ENCODE data around the gene CCDC106. TPM values are rescaled to one million over a fixed set of nuclear protein-coding genes. Genes with fewer than 3 reads are reported as not detected.

CCDC106 gene
- total and polyA plus RNA-seq, 8 donors, result 9.7 to 16.8 (median 14.7) TPM

DNA sequence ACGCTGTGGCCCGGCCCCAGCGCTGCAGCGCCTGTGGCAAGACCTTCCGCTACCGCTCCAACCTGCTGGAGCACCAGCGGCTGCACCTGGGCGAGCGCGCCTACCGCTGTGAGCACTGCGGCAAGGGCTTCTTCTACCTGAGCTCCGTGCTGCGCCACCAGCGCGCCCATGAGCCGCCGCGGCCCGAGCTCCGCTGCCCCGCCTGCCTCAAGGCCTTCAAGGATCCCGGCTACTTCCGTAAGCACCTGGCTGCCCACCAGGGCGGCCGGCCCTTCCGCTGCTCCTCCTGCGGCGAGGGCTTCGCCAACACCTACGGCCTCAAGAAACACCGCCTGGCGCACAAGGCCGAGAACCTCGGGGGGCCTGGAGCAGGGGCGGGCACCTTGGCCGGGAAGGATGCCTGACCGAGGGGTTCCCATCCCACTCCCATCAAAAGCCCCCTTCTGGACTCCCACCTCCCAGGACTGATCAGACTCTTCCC, 31.6 kb upstream of the CCDC106 start:
- no peak overlapping the region for H3K4me3 ChIP-seq
- ATAC-seq (no peak), DNase-seq (no peak)
- no peaks in the 10 kb centered on the region for H3K27me3 ChIP-seq
- intact Hi-C loops (cut with DNase I), result no loop called here
- no peak overlapping the region for H3K27ac ChIP-seq
- H3K4me1 ChIP-seq, result peaks cover 8 to 49% of the 10 kb centered on the region in 2 donors
- no peaks in the 10 kb centered on the region for H3K9me3 ChIP-seq
- peaks cover 0 to 47% of the 10 kb centered on the region in 2 donors for H3K36me3 ChIP-seq
- TF ChIP-seq, protein P1, sequence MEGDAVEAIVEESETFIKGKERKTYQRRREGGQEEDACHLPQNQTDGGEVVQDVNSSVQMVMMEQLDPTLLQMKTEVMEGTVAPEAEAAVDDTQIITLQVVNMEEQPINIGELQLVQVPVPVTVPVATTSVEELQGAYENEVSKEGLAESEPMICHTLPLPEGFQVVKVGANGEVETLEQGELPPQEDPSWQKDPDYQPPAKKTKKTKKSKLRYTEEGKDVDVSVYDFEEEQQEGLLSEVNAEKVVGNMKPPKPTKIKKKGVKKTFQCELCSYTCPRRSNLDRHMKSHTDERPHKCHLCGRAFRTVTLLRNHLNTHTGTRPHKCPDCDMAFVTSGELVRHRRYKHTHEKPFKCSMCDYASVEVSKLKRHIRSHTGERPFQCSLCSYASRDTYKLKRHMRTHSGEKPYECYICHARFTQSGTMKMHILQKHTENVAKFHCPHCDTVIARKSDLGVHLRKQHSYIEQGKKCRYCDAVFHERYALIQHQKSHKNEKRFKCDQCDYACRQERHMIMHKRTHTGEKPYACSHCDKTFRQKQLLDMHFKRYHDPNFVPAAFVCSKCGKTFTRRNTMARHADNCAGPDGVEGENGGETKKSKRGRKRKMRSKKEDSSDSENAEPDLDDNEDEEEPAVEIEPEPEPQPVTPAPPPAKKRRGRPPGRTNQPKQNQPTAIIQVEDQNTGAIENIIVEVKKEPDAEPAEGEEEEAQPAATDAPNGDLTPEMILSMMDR (IDR thresholded peaks at IDR 0.05), result no peak

DNA sequence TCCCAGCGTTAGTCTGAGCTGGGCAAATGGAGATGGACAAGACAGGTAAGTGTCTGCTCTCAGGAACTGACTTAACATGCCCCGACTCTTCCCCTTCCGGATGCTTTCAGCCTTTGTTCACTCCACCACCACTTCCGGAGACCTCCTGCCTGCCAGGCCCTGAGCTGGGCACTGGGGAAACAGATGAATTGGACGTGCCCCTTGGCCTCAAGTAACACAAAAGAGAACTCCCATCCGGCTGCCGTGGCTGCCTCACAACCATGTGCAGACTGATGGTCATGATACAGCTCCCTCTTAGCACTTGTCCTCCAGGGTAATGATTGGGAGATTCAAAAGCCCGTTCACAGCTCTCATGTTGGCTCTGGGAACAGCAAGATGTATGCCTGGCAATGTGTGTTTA, 30.6 kb upstream of the CCDC106 start:
- Histone ChIP-seq H3K9me3 (no peaks in the 10 kb centered on the region), H3K27ac (no peak overlapping the region), H3K4me1 (peaks cover 8 to 51% of the 10 kb centered on the region in 2 donors), H3K36me3 (peaks cover 0 to 56% of the 10 kb centered on the region in 2 donors), H3K4me3 (no peak overlapping the region), H3K27me3 (no peaks in the 10 kb centered on the region)
- no peak for ATAC-seq
- TF ChIP-seq, protein P1 (IDR thresholded peaks at IDR 0.05), result no peak
- intact Hi-C loops (cut with DNase I), result no loop called here
- no peak for DNase-seq

DNA sequence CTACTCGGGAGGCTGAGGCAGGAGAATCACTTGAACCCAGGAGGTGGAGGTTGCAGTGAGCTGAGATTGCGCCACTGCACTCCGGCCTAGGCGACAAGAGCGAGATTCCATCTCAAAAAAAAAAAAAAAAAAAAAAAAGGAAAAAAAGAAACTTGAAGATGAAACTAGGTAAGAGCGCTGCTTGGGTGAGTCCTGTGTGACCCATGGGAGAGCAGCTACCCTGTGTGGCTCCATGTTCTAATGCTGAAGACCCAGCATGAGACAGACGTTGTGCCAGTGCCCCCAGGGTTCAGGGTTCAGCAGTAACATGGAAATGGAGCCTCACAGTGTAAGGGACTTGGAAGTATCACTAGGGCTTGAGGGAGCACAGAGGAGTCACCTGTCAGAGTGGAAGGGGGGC, 29.6 kb upstream of the CCDC106 start:
- Histone ChIP-seq H3K27ac (peak overlapping the region; percentile 53 to 79), H3K27me3 (no peaks in the 10 kb centered on the region), H3K9me3 (no peaks in the 10 kb centered on the region), H3K36me3 (peaks cover 0 to 54% of the 10 kb centered on the region in 2 donors), H3K4me1 (peaks cover 8 to 52% of the 10 kb centered on the region in 2 donors), H3K4me3 (no peak overlapping the region)
- DNase-seq, result no peak
- TF ChIP-seq, protein P1 (IDR thresholded peaks at IDR 0.05), result no peak
- no peak for ATAC-seq
- intact Hi-C loops (cut with DNase I), result no loop called here

DNA sequence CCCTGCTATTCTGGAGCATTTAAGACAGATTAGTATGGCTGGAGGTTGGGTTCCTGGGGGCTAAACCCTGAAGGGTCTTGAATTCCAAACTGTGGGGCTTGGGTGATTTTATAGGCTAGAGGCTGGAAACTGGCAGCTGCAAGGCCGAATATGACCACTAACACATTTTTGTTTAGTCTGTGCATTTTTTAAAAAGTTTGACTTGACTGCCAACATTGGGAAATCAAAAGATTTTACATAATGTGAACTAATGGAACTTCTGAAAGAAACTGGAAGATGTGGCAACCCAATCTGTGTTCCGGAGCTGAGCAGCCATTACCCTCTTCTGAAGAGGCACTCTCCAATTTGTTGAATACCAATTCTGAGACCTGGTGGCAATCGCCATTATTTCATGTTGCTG, 28.7 kb upstream of the CCDC106 start:
- DNase-seq (peak in 1 of 4 donors; percentile 74), ATAC-seq (no peak)
- Histone ChIP-seq H3K4me1 (peaks cover 11 to 58% of the 10 kb centered on the region in 2 donors), H3K36me3 (peaks cover 0 to 46% of the 10 kb centered on the region in 2 donors), H3K27ac (peak overlapping the region; percentile 79 to 80), H3K27me3 (no peaks in the 10 kb centered on the region), H3K9me3 (no peaks in the 10 kb centered on the region), H3K4me3 (no peak overlapping the region)
- TF ChIP-seq, protein P1 (IDR thresholded peaks at IDR 0.05), result no peak
- intact Hi-C loops (cut with DNase I), result no loop called here

DNA sequence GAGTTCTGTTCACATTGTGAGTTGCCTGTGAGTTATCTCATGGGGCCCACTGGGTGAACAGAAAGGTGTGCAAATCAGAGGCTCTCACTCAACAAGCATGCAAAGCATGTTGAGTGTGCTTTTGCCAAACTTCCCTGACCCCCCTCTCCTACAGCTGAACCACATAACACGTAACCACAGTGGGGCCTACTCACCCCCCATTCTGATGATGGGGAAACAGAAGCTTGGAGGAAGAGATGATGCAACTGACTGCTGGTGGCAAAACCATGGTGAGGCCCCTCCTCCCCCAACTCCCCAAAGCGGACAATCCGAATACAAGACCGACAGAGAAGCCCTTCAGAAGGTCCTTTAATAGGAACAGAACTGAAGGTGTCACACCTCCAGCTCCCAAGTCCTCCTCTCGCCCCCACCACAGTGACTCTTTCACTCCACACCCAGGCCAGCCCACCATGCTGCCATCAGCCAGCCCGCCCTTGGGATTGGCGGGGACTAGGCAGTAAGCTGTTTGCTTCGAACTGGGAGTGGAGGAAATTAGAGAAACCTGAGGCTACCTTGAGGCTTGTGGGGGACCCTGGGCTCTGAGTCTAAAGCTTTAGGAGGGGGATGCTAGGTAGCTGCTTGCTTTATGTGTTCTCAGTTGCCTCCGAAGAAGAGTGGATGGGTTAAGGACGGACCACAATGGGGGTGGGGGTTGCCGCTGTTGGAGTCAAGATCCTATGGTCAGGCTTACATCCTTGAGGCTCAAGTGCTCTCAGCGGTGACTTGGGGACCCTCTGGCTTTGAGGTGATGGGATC, 27.4 kb upstream of the CCDC106 start:
- DNase-seq, result peak in 1 of 4 donors; percentile 28
- intact Hi-C loops (cut with DNase I), result no loop called here
- Histone ChIP-seq H3K4me3 (no peak overlapping the region), H3K27me3 (no peaks in the 10 kb centered on the region), H3K27ac (peak overlapping the region; percentile 79 to 80), H3K9me3 (no peaks in the 10 kb centered on the region), H3K4me1 (peaks cover 11 to 64% of the 10 kb centered on the region in 2 donors), H3K36me3 (peaks cover 0 to 33% of the 10 kb centered on the region in 2 donors)
- TF ChIP-seq, protein P1 (IDR thresholded peaks at IDR 0.05), result no peak
- no peak for ATAC-seq

All from left lung (tissue), 10 donors.